ENCODE results near the gene LRFN2.

- TF ChIP-seq EP300 (IDR thresholded peaks at IDR 0.05) = no peak
- TF ChIP-seq POLR2AphosphoS5 (IDR thresholded peaks at IDR 0.05) = no peak
- no peak for TF ChIP-seq POLR2A (IDR thresholded peaks at IDR 0.05)
- TF ChIP-seq CTCF (IDR thresholded peaks at IDR 0.05) = no peak
These were observed 51.9 kb downstream of the LRFN2 start for GRCh38 chr6:40535110-40535818.
